A673 (cell line): ENCODE measurements around the gene LTC4S. TPM values are rescaled to one million over a fixed set of nuclear protein-coding genes. Genes with fewer than 3 reads are reported as not detected.
A peak's percentile ranks its signal among the peaks of the same experiment; 100 is the strongest.
"Not testable (repeated sequence)": the region's sequence is repeated elsewhere in the genome, so short reads cannot be mapped to it uniquely, and the experiment has no call there.

Experiments used
- Bru-seq: library from RNA; stranded (reverse); fragments of 400-500 nt; gene quantifications from one replicate; lab custom pipeline; 2021; lab: Mats Ljungman, UMichigan
- BruChase-seq, 2 experiments: library from RNA; stranded (reverse); fragments of 400-500 nt; gene quantifications; one replicate each; lab custom pipeline; 2021; lab: Mats Ljungman, UMichigan
- BruUV-seq: library from RNA; stranded (reverse); fragments of 400-500 nt; replicated peaks from 2 replicates; lab custom pipeline; 2021; lab: Mats Ljungman, UMichigan
- CTCF ChIA-PET: fragments of 300-600 bp; sonication (Branson Sonifier 250); formaldehyde crosslinking; loops from one replicate; lab custom pipeline; 2022; ENCODE audit warnings: antibody characterized with exemption; lab: Charles Lee
- POLR2A ChIA-PET: fragments of 300-600 bp; sonication (Branson Sonifier 250); formaldehyde crosslinking; loops from one replicate; lab custom pipeline; 2022; ENCODE audit warnings: antibody characterized with exemption; ENCODE audit not compliant: low non-redundant PET; lab: Charles Lee
- DNase-seq: peaks from one replicate; pipeline ENCODE4 v3.0.0-alpha.2; 2015; ENCODE audit warnings: low spot score
- H3K27ac ChIP-seq: fragments of 200-600 bp; sonication (generic); 2 replicates; pipeline ENCODE4 v1.5.1; 2016; ENCODE audit warnings: mixed run types, low read depth, mild to moderate bottlenecking, mixed read lengths, antibody characterized with exemption, low read length; ENCODE audit not compliant: poor library complexity, severe bottlenecking
- H3K27me3 ChIP-seq: fragments of 200-600 bp; sonication (generic); replicated peaks from 2 replicates; pipeline ENCODE4 v1.6.1; 2017; ENCODE audit warnings: mixed run types, low read depth, mild to moderate bottlenecking, mixed read lengths, antibody characterized with exemption, low read length; ENCODE audit not compliant: insufficient read depth, poor library complexity
- H3K36me3 ChIP-seq: fragments of 200-600 bp; sonication (generic); 2 replicates; pipeline ENCODE4 v1.6.1; 2016; ENCODE audit warnings: mixed run types, mild to moderate bottlenecking, mixed read lengths, antibody characterized with exemption, low read length; ENCODE audit not compliant: insufficient read depth, poor library complexity, severe bottlenecking
- H3K4me1 ChIP-seq: fragments of 200-600 bp; sonication (generic); 2 replicates; pipeline ENCODE4 v1.6.1; 2017; ENCODE audit warnings: mixed run types, mild to moderate bottlenecking, mixed read lengths, antibody characterized with exemption, low read length; ENCODE audit not compliant: insufficient read depth, poor library complexity, severe bottlenecking
- H3K4me3 ChIP-seq: fragments of 200-600 bp; sonication (generic); 2 replicates; pipeline ENCODE4 v1.5.1; 2016; ENCODE audit warnings: low read depth, mixed run types, mild to moderate bottlenecking, mixed read lengths, low read length; ENCODE audit not compliant: poor library complexity, severe bottlenecking
- H3K9me3 ChIP-seq: fragments of 200-600 bp; sonication (generic); 2 replicates; pipeline ENCODE4 v1.6.1; 2016; ENCODE audit warnings: mixed run types, low read depth, mild to moderate bottlenecking, mixed read lengths, antibody characterized with exemption, low read length; ENCODE audit not compliant: poor library complexity, severe bottlenecking
- EZH2 ChIP-seq: fragments of 200-600 bp; sonication (generic); IDR thresholded peaks from 2 replicates; pipeline ENCODE4 v1.6.1; 2017; ENCODE audit warnings: borderline replicate concordance, low read depth, mild to moderate bottlenecking, mixed read lengths, antibody characterized with exemption, low read length; ENCODE audit not compliant: poor library complexity, severe bottlenecking
- intact Hi-C: fragments of 100-400 bp; cut with micrococcal nuclease; formaldehyde crosslinking; loops from one replicate; pipeline ENCODE4 v1.10.0; 2022; ENCODE audit not compliant: unreplicated experiment
- long read RNA-seq: library from polyadenylated mRNA; stranded (forward); transcript quantifications from one replicate; pipeline ENCODE4 v2.0.0, GENCODE V29; 2022
- total RNA-seq: library from RNA; stranded (reverse); gene quantifications from 2 replicates; pipeline ENCODE4 v1.2.3, GENCODE V29; 2021
- TF ChIP-seq, protein P1 (sequence below): fragments of 300-800, 200-600 bp; sonication (generic); conservative IDR thresholded peaks from 2 replicates; pipeline ENCODE4 v1.5.1; 2017; ENCODE audit warnings: low read depth, mild to moderate bottlenecking, antibody characterized with exemption, low read length, moderate library complexity, mixed read lengths

LTC4S gene, protein sequence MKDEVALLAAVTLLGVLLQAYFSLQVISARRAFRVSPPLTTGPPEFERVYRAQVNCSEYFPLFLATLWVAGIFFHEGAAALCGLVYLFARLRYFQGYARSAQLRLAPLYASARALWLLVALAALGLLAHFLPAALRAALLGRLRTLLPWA
- 0.58 and 1.5 TPM in 2 replicates for total RNA-seq
- Bru-seq, nascent RNA, result percentile 29 among the genes with signal in this experiment
- BruChase-seq, experiment 1, labeled RNA remaining after a 2-hour chase, result percentile 44 among the genes with signal in this experiment
- BruChase-seq, experiment 2, labeled RNA remaining after a 6-hour chase, result percentile 47 among the genes with signal in this experiment
- long read RNA-seq, result 0 reads

DNA sequence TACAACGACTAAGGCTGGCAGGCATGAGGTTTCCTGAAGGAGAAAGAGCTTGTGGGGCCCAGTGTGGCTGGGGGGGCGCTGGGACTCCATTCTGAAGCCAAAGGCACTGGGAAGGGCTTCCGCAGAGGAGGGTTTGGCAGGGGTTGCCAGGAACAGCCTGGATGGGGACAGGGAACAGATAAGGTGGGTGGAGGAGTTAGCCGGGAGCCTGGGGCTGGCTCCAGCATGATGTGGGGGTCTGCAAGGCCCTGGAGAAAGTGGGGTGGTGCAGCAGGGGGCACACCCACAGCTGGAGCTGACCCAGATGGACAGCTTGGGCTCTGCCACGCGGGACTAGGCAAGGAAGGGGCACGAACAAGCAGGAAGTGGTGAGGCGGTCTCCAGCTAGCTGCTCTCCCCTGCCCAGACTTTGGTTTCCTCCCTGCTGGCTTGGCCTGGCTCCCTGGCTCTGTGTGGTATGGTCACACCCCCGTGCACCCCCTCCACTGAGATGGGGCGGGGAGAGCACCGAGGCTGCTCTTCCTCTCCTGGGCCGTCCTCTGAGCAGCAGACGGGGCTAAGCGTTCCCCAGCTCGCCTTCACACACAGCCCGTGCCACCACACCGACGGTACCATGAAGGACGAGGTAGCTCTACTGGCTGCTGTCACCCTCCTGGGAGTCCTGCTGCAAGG, at the start of gene LTC4S:
Gene LTC4S (plus strand): TSS at position 519 of the 672 bp plus-strand sequence. CDS start 95 bp downstream, at position 614.
- no peak within 1 kb of the TSS for H3K4me3 ChIP-seq
- CTCF ChIA-PET, result no interaction called here
- intact Hi-C loops, result no loop called here

DNA sequence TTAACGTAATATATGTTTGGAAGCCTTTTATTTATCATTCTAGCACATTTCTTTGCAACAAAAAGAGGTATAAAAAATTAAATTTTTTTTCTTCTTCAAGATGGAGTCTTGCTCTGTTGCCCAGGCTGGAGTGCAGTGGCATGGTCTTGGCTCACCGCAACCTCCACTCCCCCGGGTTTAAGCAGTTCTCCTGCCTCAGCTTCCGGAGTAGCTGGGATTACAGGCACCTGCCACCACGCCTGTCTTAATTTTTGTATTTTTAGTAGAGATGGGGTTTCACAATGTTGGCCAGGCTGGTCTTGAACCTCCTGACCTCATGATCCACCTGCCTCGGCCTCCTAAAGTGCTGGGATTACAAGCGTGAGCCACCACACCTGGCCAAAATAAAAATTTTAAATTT, 49.7 kb upstream of the LTC4S start:
- H3K4me1 ChIP-seq, CTCF ChIA-PET, POLR2A ChIA-PET, BruUV-seq, H3K27ac ChIP-seq, H3K4me3 ChIP-seq, H3K27me3 ChIP-seq, H3K36me3 ChIP-seq, DNase-seq, intact Hi-C loops, H3K9me3 ChIP-seq: not testable (repeated sequence)

More for the DNA sequence above, at the start of gene LTC4S:
- no peaks in the 10 kb centered on the region for H3K27me3 ChIP-seq
- H3K36me3 ChIP-seq, result peaks cover 5% of the 10 kb centered on the region
- H3K27ac ChIP-seq, result no peak within 1 kb of the TSS
- TF ChIP-seq, protein P1, sequence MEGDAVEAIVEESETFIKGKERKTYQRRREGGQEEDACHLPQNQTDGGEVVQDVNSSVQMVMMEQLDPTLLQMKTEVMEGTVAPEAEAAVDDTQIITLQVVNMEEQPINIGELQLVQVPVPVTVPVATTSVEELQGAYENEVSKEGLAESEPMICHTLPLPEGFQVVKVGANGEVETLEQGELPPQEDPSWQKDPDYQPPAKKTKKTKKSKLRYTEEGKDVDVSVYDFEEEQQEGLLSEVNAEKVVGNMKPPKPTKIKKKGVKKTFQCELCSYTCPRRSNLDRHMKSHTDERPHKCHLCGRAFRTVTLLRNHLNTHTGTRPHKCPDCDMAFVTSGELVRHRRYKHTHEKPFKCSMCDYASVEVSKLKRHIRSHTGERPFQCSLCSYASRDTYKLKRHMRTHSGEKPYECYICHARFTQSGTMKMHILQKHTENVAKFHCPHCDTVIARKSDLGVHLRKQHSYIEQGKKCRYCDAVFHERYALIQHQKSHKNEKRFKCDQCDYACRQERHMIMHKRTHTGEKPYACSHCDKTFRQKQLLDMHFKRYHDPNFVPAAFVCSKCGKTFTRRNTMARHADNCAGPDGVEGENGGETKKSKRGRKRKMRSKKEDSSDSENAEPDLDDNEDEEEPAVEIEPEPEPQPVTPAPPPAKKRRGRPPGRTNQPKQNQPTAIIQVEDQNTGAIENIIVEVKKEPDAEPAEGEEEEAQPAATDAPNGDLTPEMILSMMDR, result no peak
- no peak for TF ChIP-seq EZH2
- POLR2A ChIA-PET, result no interaction called here
- H3K4me1 ChIP-seq, result no peaks in the 10 kb centered on the region
- H3K9me3 ChIP-seq, result no peaks in the 10 kb centered on the region
- no peak for DNase-seq
- BruUV-seq, result no TSS peak

DNA sequence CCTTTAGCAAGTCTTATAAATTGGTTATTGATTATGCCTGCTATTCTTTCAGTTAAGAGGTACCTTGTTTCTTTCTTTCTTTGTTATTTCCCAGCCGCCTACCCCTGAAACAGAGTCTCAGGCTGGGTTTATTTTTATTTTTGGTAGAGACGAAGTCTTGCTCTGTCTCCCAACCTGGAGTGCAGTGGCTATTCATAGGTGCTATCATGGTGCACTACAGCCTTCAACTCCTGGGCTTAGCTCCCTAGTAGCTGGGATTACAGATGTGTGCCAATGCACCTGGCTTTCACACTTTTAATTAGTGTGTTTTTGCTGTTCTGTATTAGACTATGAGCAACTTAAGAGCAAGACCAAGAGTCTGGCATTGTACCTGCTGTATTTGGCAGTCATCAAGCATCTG, 46.9 kb upstream of the LTC4S start:
- POLR2A ChIA-PET, result no interaction called here
- Histone ChIP-seq H3K9me3 (no peaks in the 10 kb centered on the region), H3K4me3 (no peak overlapping the region), H3K27me3 (no peaks in the 10 kb centered on the region), H3K27ac (no peak overlapping the region), H3K36me3 (peaks cover 3% of the 10 kb centered on the region), H3K4me1 (no peaks in the 10 kb centered on the region)
- intact Hi-C loops, result no loop called here
- no peak for DNase-seq
- BruUV-seq, result no TSS peak
- CTCF ChIA-PET, result no interaction called here
- no peak for TF ChIP-seq EZH2
- TF ChIP-seq, protein P1, result no peak
